ENCODE results near the gene LPAR2. TPM values are rescaled to one million over a fixed set of nuclear protein-coding genes. Genes with fewer than 3 reads are reported as not detected.
A peak's percentile ranks its signal among the peaks of the same experiment; 100 is the strongest.

LPAR2 gene
- total and polyA plus RNA-seq, 7 donors, result 0.08 to 1.5 (median 0.42) TPM

- Histone ChIP-seq H3K27me3 (ENCODE audit: insufficient read depth in 3 of 3, low read length in 2 of 3) (no peaks in the 10 kb centered on the region), H3K36me3 (ENCODE audit: insufficient read depth in 1 of 2, low read depth in 1 of 2) (peaks cover 8 to 58% of the 10 kb centered on the region in 2 donors), H3K27ac (no peak overlapping the region), H3K4me3 (no peak overlapping the region), H3K4me1 (peaks cover 14% of the 10 kb centered on the region), H3K9me3 (no peaks in the 10 kb centered on the region)
- WGBS, 3 donors, result 84 to 86% (median 86%) methylated on average over 17 of the region's 17 CpGs
- intact Hi-C loops (cut with DNase I), result loop anchor here in 1 of 2 donors (5.0 kb wide), 1 partner anchor 118 kb away; no protein-coding TSS in a partner anchor
- no peak for TF ChIP-seq CTCF (IDR thresholded peaks at IDR 0.05)
- ATAC-seq (no peak), DNase-seq (no peak)
These were observed 31.7 kb upstream of the LPAR2 start for GRCh38 chr19:19659646-19660245.

- no peaks in the 10 kb centered on the region for H3K9me3 ChIP-seq
- intact Hi-C loops (cut with DNase I), result no loop called here
- TF ChIP-seq CTCF (IDR thresholded peaks at IDR 0.05), result no peak
- H3K36me3 ChIP-seq (ENCODE audit: insufficient read depth in 1 of 2, low read depth in 1 of 2), result peaks cover 19 to 82% of the 10 kb centered on the region in 2 donors
- no peak overlapping the region for H3K27ac ChIP-seq
- ATAC-seq (no peak), DNase-seq (peak in 1 of 2 donors; percentile 25)
- no peak overlapping the region for H3K4me3 ChIP-seq
- no peaks in the 10 kb centered on the region for H3K27me3 ChIP-seq (ENCODE audit: insufficient read depth in 3 of 3, low read length in 2 of 3)
- WGBS, 3 donors, result 63 to 68% (median 65%) methylated on average over 10 of the region's 10 CpGs
- H3K4me1 ChIP-seq, result peaks cover 9% of the 10 kb centered on the region
These were observed 29.4 kb upstream of the LPAR2 start for GRCh38 chr19:19657397-19657783.

GRCh38 chr19:19656451-19657396 is 28.7 kb upstream of the LPAR2 start:
- peak in 1 of 2 donors; percentile 42 for DNase-seq
- ATAC-seq, result no peak
- Histone ChIP-seq H3K9me3 (no peaks in the 10 kb centered on the region), H3K4me3 (no peak overlapping the region), H3K36me3 (ENCODE audit: insufficient read depth in 1 of 2, low read depth in 1 of 2) (peaks cover 19 to 84% of the 10 kb centered on the region in 2 donors), H3K27me3 (ENCODE audit: insufficient read depth in 3 of 3, low read length in 2 of 3) (no peaks in the 10 kb centered on the region), H3K4me1 (peaks cover 2% of the 10 kb centered on the region), H3K27ac (no peak overlapping the region)
- intact Hi-C loops (cut with DNase I), result no loop called here
- TF ChIP-seq CTCF (IDR thresholded peaks at IDR 0.05), result no peak
- 93% methylated on average over 32 to 33 of the region's 33 CpGs for WGBS, 3 donors

GRCh38 chr19:19655641-19656343 is 27.8 kb upstream of the LPAR2 start:
- DNase-seq (peak in 1 of 2 donors; percentile 32), ATAC-seq (no peak)
- WGBS, 3 donors, result 88 to 94% (median 91%) methylated on average over 27 of the region's 27 CpGs
- intact Hi-C loops (cut with DNase I), result no loop called here
- no peak for TF ChIP-seq CTCF (IDR thresholded peaks at IDR 0.05)
- Histone ChIP-seq H3K36me3 (ENCODE audit: insufficient read depth in 1 of 2, low read depth in 1 of 2) (peaks cover 19 to 94% of the 10 kb centered on the region in 2 donors), H3K27ac (no peak overlapping the region), H3K9me3 (no peaks in the 10 kb centered on the region), H3K4me1 (no peaks in the 10 kb centered on the region), H3K27me3 (ENCODE audit: insufficient read depth in 3 of 3, low read length in 2 of 3) (no peaks in the 10 kb centered on the region), H3K4me3 (no peak overlapping the region)
